ENCODE results near the gene RFFL. TPM values are rescaled to one million over a fixed set of nuclear protein-coding genes. Genes with fewer than 3 reads are reported as not detected.
A peak's percentile ranks its signal among the peaks of the same experiment; 100 is the strongest.

RFFL gene
- total and polyA plus RNA-seq, 2 of the 4 experiments (the other 2 are of a cell fraction) = 11.6 to 19.2 TPM

DNA sequence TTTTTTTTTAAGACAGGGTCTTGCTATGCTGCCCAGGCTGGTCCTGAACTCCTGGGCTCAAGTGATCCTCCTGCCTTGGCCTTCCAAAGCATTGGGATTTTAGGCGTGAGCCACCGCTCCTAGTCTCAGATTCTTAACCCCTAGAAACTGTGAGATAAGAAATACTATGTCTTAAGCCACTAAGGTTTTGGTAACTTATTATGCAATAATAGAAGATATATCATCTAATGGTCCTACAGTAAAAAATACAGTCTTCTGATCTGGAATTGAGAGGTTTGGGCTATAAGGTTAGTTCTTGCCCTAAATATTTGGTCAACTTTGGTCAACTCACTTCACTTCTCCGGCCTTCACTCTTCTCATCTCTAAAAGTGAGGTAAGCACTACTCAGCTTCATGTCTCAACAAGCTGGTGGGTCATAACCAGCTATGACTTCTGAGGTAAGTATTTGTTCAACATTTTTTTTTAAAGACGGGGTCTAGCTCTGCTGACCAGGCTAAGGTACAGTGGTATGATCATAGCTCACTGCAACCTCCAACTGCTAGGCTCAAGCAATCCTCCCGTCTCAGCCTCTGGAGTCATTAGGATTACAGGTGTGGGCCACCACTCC is 41.4 kb upstream of the RFFL start:
- in situ Hi-C loops (cut with MboI; ENCODE audit: low sequenced_read_pairs) = loop anchor here (25.0 kb wide), 2 partner anchors 468 to 843 kb away; partner anchors contain the start of genes CCL2 and CCL7
- no peak for TF ChIP-seq RFX5 (IDR thresholded peaks at IDR 0.05; ENCODE audit: low read depth, low read length)
- no peak for TF ChIP-seq POLR2A (IDR thresholded peaks at IDR 0.05; ENCODE audit: low read depth, low read length)
- TF ChIP-seq RCOR1 (IDR thresholded peaks at IDR 0.05; ENCODE audit: insufficient replicate concordance, low read length) = no peak
- TF ChIP-seq MAFK (IDR thresholded peaks at IDR 0.05; ENCODE audit: low read depth, low read length) = no peak
- TF ChIP-seq MAZ (IDR thresholded peaks at IDR 0.05; ENCODE audit: borderline replicate concordance, low read depth, low read length) = no peak
- peak; percentile 17; the same call in 1 of the 2 replicates for TF ChIP-seq CEBPB (IDR thresholded peaks at IDR 0.05; ENCODE audit: low read depth, low read length)
- TF ChIP-seq MXI1 (IDR thresholded peaks at IDR 0.05; ENCODE audit: borderline replicate concordance, low read depth, low read length) = no peak
- WGBS, 2 experiments (ENCODE audit: extremely low coverage in 2 of 2, insufficient read length in 1 of 2) = no CpG with 5 or more reads among the region's 5 CpGs
- H3K27ac ChIP-seq (ENCODE audit: insufficient read depth, low read length) = no peak overlapping the region
- intact Hi-C loops (cut with micrococcal nuclease) = no loop called here
- H3K23ac ChIP-seq (ENCODE audit: low read depth, low read length) = no peak overlapping the region
- H4K5ac ChIP-seq (ENCODE audit: low read depth, low read length) = no peak overlapping the region
- no peaks in the 10 kb centered on the region for H3K9me1 ChIP-seq (ENCODE audit: insufficient read depth, low read length)
- no peak overlapping the region for H2AFZ ChIP-seq (replicated peaks; ENCODE audit: low read length, poor library complexity)
- no peak overlapping the region for H3K56ac ChIP-seq (ENCODE audit: extremely low read depth, insufficient read depth, low read length)
- no peak overlapping the region for H3K4me2 ChIP-seq (ENCODE audit: low read depth, low read length)
- ChIA-PET CTCF (no interaction called here), POLR2A (ENCODE audit: unreplicated experiment) (no interaction called here)
- H3K4ac ChIP-seq (ENCODE audit: low read depth, low read length) = no peak overlapping the region
- H4K20me1 ChIP-seq (ENCODE audit: insufficient read depth, low read length) = no peaks in the 10 kb centered on the region
- H2BK5ac ChIP-seq (ENCODE audit: low read depth, low read length, poor library complexity, severe bottlenecking) = no peak overlapping the region
- no peaks in the 10 kb centered on the region for H3K9me3 ChIP-seq (ENCODE audit: control insufficient read depth, insufficient read depth, low read length)
- H2AK9ac ChIP-seq (replicated peaks; ENCODE audit: low read depth, low read length, poor library complexity) = no peak overlapping the region
- no peak overlapping the region for H2BK120ac ChIP-seq (ENCODE audit: low read depth, low read length)
- no peak overlapping the region for H3K18ac ChIP-seq (ENCODE audit: low read depth, low read length)
- no peak for ATAC-seq (ENCODE audit: low read depth)
- no peak overlapping the region for H3K4me3 ChIP-seq (ENCODE audit: insufficient read depth, low read depth, low read length)
- no peak overlapping the region for H2AK5ac ChIP-seq (ENCODE audit: low read depth, low read length)
- H3K79me1 ChIP-seq (ENCODE audit: low read depth in 1 of 2, low read length in 2 of 2) = peaks cover 3 to 11% of the 10 kb centered on the region in 2 experiments; a peak in 3 of 4 replicates
- no TSS peak for BruUV-seq (replicated peaks)
- H4K8ac ChIP-seq (ENCODE audit: low read depth in 2 of 2, low read length in 2 of 2) = no peak overlapping the region
- no peak overlapping the region for H3K14ac ChIP-seq (replicated peaks; ENCODE audit: low read depth, low read length)
- no peaks in the 10 kb centered on the region for H3K27me3 ChIP-seq (ENCODE audit: control insufficient read depth, insufficient read depth, low read length)
- peaks cover 41% of the 10 kb centered on the region for H3K36me3 ChIP-seq (ENCODE audit: control insufficient read depth, insufficient read depth, low read length)
- no peak overlapping the region for H2BK15ac ChIP-seq (ENCODE audit: low read depth, low read length)
- H3K9ac ChIP-seq (ENCODE audit: low read depth, low read length) = no peak overlapping the region
- DNase-seq = no peak
- dilution Hi-C loops (cut with HindIII; ENCODE audit: low sequenced_read_pairs, unreplicated experiment) = no loop called here
- H4K91ac ChIP-seq (ENCODE audit: insufficient read depth, low read depth, low read length) = no peak overlapping the region
- no peak overlapping the region for H2BK20ac ChIP-seq (ENCODE audit: low read depth, low read length)
- no peaks in the 10 kb centered on the region for H3K4me1 ChIP-seq (ENCODE audit: control insufficient read depth, insufficient read depth, low read length)
